DMS53 treated with DMSO at 0.1 percent for 48 hours (cell line): ENCODE measurements around the gene KNTC1.
"Not testable (repeated sequence)": the region's sequence is repeated elsewhere in the genome, so short reads cannot be mapped to it uniquely, and the experiment has no call there.

Experiments used
- DNase-seq: peaks from one replicate; lab custom pipeline; 2025; ENCODE audit not compliant: unreplicated experiment; lab: John Stamatoyannopoulos, UW

KNTC1 gene

DNA sequence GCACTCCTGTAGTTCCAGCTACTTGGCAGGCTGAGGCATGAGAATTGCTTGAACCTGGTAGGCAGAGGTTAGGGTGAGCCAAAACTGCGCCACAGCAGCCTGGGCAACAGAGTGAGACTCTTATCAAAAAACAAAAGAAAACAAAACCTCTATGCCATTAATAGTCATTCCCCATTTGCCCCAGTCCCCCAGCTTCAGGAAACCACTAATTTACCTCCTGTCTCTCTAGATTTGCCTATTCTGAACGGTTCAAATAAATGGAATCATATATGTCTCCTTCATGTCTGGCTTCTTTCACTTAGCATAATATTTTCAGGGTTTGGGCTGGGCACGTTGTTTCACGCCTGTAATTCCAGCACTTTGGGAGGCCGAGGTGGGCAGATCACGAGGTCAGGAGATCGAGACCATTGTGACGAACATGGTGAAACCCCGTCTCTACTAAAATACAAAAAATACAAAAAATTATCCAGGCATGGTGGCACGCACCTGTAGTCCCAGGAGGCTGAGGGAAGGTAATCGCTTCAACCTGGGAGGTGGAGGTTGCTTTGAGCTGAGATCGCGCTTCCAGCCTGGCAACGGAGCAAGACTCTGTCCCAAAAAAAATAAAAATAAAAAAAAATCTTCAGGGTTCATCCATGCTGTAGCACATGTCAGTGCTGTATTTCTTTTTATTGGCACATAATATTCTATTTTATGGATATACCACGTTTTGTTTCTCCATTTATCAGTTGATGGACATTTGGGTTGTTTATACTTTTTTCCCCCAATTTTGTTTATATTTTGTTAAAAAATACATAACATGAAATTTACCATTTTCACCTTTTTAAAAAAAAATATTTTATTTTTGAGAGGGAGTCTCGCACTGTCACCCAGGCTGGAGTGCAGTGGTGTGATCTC lies 31.9 kb downstream of the KNTC1 start:
- DNase-seq: no peak

DNA sequence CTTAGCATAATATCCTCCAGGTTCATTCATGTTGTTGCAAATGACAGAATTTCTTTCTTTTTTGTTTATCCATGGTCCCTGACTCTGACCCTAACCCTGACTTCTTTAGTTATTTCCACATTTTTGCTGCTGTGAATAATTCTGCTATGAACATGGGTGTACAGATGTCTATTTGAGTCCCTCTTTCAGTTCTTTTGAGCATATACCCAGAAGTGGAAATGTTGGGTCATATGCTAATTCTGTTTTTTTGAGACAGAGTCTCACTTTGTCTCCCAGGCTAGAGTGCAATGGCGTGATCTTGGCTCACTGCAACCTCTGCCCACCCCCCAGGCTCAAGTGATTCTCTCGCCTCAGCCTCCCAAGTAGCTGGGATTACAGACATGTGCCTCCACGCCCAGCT lies 33.1 kb downstream of the KNTC1 start:
- no peak for DNase-seq

DNA sequence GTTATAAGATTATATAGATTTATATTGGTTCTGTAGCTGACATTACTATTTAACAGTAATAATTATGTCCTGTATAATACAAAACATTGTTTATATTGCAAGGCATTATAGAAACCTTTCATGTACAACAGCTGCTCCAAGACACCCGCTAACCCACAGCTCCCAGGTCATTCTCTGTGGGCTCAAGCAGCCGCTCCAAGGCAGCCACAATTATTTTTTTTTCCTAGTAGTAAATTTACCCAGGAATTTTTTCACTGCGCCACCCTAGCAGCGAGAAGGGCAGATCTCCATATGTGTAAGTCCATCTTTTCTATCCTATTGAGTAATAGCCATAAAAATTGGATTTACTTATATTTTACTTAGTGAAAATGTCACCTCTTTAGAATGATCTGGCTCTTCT lies 36.3 kb downstream of the KNTC1 start:
- no peak for DNase-seq

DNA sequence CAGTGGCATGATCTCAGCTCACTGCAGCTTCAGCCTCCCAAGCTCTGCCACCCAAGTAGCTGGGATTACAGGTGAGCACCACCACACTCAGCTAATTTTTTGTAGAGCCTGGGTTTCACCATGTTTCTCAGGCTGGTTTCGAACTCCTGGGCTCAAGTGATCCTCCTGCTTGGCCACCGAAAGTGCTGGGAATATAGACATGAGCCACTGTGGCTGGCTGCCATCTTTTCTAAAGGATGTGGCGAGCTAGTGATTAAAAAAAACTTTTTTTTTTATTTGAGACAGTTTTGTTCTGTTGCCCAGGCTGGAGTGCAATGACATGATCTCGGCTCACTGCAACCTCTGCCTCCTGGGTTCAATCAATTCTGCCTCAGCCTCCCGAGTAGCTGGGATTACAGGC lies 39.8 kb downstream of the KNTC1 start:
- DNase-seq: not testable (repeated sequence)

DNA sequence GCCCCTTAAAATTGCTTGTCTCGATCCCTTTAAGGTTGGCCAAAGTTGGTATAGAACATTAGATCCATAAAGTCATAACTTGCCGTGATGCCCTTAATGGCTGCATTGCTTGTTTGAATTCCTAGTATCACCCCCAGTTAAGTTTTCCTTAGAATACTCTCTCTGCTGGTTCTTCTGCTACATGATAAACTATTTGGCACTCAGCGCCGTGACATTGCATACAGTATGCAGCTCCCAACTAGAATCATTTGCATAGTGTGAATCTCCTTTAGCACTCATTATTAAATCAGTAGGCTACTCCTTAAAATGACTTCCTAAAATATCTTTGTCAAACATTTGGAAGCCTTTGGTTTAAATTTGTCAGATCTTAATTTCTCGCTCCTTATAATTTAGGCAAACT lies 42.2 kb downstream of the KNTC1 start:
- DNase-seq: no peak

DNA sequence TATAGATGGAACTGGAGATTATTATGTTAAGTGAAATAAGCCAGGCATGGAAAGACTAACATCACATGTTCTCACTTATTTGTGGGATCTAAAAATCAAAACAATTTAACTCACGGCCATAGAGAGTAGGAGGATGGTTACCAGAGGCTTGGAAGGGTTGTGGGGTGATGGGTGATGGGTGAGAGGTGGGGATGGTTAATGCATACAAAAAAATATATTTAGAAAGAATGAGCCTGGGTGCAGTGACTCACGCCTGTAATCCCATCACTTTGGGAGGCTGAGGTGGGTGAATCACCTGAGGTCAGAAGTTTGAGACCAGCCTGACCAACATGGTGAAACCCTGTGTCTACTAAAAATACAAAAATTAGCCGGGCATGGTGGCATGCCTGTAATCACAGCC lies 43.0 kb downstream of the KNTC1 start:
- not testable (repeated sequence) for DNase-seq

DNA sequence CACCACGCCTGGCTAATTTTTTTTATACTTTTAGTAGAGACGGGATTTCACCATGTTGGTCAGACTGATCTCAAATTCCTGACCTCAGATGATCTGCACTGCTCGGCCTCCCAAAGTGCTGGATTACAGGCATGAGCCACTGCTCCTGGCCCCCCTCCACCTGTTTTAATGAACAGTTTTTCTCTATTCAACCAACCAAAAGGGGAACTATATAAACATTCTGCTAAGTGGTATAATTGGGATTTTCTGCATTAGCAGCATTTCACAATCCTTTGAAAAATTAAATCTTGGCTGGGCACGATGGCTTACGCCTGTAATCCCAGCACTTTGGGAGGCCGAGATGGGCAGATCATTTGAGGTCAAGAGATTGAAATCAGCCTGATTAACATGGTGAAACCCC lies 44.8 kb downstream of the KNTC1 start:
- no peak for DNase-seq

DNA sequence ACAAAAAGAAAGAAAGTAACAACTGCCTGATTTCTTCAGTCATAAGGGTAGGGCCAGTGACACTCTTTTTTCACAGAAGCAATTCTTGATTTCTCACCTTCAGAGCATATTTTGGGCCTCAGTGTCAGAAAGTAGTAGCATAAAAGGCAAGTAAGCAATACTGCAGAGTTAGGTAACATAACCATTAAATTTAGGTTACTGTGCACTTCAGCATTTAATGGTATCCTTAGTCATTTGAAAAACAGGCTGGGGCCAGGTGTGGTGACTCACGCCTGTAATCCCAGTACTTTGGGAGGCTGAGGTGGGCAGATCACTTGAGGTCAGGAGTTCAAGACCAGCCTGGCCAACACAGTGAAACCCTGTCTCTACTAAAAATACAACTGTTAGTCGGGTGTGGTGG lies 56.2 kb downstream of the KNTC1 start:
- DNase-seq: not testable (repeated sequence)

DNA sequence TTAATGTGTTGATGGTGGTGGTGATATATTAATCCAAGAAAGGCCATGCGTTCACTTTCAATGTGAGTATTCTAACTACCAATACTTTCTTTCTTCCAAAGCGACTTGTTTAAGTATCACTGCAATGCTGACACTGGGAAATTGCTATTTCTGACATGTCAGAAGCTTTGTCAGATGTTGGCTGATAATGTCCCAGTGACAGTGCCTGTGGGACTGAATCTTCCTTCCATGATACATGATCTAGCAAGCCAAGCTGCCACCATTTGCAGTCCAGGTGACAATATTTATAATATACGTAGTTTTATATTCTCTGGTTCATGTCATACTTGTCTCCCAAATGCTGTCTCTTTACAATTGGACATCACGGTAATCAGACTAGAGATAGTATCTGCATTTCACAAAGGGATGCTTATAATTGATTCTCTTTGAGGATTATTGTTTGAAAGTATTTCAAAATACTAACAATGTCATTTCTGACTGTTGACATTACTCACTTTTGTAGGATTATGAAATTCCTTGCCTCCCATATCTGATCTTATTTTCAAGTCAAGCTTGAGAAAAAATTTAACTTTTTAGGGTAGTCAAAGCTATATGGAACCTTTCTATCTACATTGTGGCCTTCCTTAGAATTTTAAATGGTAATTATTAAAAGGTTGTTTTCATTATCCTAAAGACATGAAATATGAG lies 57.3 kb downstream of the KNTC1 start:
- no peak for DNase-seq

DNA sequence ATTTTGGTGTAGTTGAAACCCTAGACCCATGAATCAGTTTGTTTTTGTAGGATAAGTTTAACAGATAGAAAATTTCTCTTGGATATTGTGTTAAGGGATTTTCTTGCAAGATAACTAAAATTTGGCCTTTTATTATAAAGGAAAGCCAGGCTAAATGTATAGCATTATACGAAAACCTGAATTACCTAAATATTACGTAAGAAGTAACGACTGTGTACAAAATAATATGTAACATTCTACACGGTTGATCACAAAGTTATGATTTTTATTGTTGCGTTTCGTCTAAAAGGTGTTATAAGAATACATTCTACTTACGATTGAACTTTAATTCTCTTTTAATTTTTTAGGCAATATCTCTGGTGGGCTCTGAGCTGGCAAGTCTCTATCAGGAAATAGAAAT lies 63.9 kb downstream of the KNTC1 start:
- DNase-seq: no peak

DNA sequence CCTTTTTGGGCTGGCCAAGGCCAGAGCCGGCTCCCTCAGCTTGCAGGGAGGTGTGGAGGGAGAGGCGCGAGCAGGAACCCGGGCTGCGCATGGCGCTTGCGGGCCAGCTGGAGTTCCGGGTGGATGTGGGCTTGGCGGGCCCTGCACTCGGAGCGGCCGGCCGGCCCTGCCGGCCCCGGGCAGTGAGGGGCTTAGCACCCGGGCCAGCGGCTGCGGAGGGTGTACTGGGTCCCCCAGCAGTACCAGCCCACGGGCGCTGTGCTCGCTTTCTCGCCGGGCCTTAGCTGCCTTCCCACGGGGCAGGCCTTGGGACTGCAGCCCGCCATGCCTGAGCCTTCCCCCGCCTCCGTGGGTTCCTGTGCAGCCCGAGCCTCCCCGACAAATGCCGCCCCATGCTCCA lies 64.9 kb downstream of the KNTC1 start:
- not testable (repeated sequence) for DNase-seq

DNA sequence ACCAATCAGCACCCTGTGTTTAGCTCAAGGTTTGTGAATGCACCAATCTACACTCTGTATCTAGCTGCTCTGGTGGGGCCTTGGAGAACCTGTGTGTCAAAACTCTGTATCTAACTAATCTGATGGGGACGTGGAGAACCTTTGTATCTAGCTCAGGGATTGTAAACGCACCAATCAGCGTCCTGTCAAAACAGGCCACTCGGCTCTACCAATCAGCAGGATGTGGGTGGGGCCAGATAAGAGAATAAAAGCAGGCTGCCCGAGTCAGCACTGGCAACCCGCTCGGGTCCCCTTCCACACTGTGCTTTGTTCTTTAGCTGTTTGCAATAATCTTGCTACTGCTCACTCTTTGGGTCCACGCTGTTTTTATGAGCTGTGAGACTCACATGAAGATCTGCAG lies 65.5 kb downstream of the KNTC1 start:
- not testable (repeated sequence) for DNase-seq

DNA sequence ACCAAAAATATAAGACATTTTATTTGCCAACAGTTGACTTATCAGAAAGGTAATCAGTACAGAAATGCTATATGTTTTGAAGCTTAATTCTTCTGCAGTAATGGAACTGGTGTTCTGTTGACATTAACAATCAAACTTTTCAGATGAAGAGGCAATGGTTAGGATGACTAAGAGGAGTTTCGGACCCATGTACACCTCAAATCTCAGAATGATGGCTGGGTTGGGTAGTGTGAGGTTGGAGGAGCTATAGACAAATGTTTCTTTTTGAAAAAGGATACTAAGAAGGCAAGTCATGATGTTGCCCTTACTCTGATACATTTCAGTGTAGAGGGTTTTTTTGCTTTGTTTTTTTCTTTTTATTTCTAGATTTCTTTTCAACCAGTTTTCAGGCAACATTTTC lies 66.9 kb downstream of the KNTC1 start:
- DNase-seq: no peak

DNA sequence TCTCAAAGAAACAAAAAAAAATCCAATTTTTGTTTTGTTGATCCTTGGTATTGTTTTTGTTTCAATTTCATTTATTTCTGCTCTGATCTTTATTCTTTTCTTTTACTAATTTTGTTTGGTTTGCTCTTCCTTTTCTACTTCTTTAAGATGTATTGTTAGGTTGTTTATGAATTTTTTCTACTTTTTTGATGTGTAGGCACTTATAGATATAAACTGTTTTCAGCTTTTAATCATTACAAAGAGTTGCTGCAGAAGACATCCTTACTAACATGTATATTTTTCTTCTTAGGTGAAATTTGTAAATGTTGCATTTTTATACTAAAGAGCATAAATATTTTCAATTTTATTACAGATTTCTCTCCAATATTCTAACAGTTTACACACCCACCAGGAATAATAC lies 69.8 kb downstream of the KNTC1 start:
- no peak for DNase-seq

DNA sequence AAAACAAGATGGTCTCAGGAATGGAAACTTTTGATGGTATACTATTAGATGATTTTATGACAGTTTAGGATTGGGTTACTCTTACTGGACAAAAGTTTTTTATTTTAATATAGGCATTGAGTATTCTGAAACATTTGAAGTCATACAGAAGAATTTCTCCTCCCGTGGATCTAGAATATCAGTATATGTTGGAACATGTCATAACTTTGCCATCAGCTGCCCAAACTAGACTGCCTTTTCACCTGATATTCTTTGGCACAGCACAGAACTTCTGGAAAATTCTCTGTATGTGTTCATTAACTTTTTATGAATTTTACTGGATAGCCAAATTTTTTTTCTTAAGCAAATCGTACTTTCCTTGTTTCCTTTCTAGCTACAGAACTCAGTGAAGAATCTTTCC lies 75.4 kb downstream of the KNTC1 start:
- DNase-seq: no peak

DNA sequence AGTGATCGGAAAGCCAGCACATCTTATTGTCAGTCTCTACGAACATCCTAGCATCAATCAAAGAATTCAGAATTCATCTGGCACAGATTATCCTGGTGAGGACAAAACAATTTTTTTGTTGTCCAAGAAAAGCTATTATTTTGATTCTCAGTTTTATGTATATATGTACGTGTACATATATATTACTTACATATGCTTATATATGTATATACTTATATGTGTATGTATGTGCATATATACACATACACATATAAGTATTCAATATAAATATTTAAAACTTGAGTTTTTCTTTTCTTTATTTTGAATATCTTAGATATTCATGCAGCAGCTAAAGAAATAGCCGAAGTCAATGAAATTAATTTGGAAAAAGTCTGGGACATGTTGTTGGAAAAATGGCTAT lies 77.9 kb downstream of the KNTC1 start:
- no peak for DNase-seq

DNA sequence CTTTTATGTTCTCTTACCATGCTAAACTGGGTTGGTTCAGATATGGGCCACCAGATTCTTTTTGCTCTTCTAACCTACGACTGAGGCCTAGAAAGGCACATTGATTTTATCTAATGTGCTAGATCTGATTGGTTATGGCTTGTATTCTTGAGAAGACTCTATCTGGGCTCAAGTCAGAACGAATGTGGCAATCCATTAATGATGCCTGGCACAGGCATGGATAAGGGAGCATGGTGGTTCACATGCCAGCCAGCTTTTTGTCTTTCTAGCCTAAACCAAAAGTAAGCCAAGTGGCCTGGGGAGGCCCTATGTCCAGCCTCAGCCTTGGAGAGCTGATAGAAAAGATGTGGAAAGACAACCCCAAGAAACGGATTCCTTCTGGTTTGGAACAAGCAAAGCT lies 82.7 kb downstream of the KNTC1 start:
- DNase-seq: no peak

DNA sequence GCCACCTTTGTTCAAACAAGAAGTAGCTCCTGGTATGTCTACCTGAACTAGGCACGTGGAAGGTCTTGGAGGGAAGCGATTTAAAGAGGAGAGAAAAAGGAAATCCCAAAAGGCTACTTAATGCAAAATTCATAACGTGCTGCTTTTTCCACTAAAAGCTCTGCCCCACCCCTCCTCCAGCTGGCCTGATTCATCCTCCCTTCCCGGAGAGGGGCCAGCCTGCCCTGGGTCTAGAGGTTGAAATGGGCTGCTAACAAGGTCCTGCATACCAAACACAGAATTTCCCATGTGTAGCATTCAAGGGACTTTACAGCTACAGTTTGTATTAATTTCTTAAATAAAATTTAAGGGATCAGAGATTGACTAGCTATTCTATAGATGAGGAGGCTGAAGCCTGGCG lies 83.2 kb downstream of the KNTC1 start:
- no peak for DNase-seq

DNA sequence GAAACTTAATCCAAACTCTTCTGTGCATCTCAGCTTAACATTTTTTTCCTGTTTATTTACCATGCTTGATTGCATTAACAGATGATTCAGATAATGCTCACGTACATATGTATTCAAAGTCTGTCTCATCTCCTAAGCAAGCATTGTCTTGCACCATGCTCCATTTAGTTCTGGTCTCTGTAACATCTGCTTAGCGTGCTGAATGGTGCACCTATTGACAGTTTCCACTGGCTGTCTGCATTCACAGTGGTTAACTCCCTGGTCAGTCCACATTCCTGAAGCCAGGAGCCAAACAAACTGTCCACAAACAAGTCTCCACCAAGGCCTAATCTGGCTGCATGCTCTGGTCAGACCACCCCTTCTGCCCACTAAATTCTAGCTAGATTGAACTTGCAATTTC lies 83.9 kb downstream of the KNTC1 start:
- no peak for DNase-seq

DNA sequence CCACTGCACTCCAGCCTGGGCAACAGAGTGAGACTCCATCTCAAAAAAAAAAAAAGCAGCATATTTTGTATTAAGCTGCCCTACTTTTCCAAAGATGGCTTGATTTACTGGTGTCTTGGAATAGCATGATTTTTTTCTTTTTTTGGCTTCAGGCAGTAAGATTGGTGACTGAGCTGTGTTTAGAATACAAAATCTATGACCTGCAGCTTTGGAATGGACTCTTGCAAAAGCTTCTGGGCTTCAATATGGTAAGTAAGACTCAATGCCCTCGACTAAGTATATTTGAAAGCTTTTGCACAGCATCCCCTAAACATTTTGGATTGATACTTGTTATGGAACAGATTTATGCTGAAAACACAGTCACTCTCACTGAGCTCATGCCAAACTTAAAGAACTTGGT lies 87.8 kb downstream of the KNTC1 start:
- no peak for DNase-seq

DNA sequence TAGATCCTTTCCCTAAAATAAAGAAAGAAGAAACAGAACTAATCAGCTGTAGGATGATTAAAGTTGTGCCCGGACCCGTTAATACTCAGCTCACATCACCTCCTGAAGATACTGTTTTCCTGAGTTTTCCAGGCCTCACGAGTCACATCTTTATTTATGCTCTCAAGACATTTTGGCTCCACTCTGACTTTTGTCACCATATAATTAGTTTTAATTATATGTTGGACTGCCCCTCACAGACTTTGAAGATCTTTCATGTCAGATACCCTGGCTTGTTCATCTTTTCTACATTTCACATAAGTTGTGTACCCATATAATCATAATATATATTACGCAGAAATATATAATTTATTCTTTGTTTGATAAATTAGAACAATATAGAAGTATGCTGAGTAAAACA lies 88.7 kb downstream of the KNTC1 start:
- no peak for DNase-seq

DNA sequence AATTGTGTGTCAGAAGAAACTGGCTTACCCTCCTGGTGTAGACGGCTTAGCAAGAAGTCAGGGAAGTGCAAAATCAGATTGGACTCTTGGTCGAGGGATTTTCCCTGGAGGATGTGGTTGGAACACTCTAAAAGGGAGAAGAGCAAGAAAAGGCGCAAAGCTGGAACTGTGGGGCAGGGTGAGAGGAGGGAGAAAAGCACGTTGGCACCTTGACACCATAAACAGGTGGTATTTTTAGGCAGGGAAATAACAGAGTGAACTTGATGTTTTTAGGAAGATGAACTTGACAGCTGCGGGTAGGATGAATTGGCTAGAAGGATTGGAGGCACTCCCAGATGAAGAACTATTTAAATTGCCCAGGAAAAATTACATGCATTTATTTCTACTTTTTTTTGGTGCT lies 108.4 kb downstream of the KNTC1 start:
- no peak for DNase-seq
